ENCODE data around the gene ERFL.
"Not testable (repeated sequence)": the region's sequence is repeated elsewhere in the genome, so short reads cannot be mapped to it uniquely, and the experiment has no call there.

Gene ERFL

GRCh38 chr19:41875973-41876372, 52.3 kb downstream of the ERFL start:
- not testable (repeated sequence) for DNase-seq

- DNase-seq: peak; percentile 87
Measured at GRCh38 chr19:41872775-41873647, 55.2 kb downstream of the ERFL start.

GRCh38 chr19:41872384-41872774, 55.9 kb downstream of the ERFL start:
- no peak for DNase-seq

- no peak for DNase-seq
Measured at GRCh38 chr19:41871573-41872383, 56.5 kb downstream of the ERFL start.

- no peak for DNase-seq
Measured at GRCh38 chr19:41870401-41870873, 57.8 kb downstream of the ERFL start.

- no peak for DNase-seq
Measured at GRCh38 chr19:41869374-41869955, 58.8 kb downstream of the ERFL start.

- no peak for DNase-seq
Measured at GRCh38 chr19:41868989-41869300, 59.3 kb downstream of the ERFL start.

- DNase-seq: no peak
Measured at GRCh38 chr19:41868120-41868988, 59.9 kb downstream of the ERFL start.

GRCh38 chr19:41866284-41866683, 62.0 kb downstream of the ERFL start:
- no peak for DNase-seq

GRCh38 chr19:41864374-41864773, 63.9 kb downstream of the ERFL start:
- no peak for DNase-seq

GRCh38 chr19:41863209-41863931, 64.9 kb downstream of the ERFL start:
- DNase-seq: no peak

GRCh38 chr19:41862445-41862986, 65.7 kb downstream of the ERFL start:
- DNase-seq: no peak

GRCh38 chr19:41861846-41862245, 66.4 kb downstream of the ERFL start:
- DNase-seq: no peak

- no peak for DNase-seq
Measured at GRCh38 chr19:41861116-41861768, 67.0 kb downstream of the ERFL start.

GRCh38 chr19:41860419-41861115, 67.7 kb downstream of the ERFL start:
- no peak for DNase-seq

GRCh38 chr19:41859618-41860418, 68.4 kb downstream of the ERFL start, which contains the start of gene RPS19:
Gene RPS19, plus strand, starts transcription at chr19:41860255. Its CDS starts 520 bp downstream, at chr19:41860775.
- peak; percentile 100 for DNase-seq

- no peak for DNase-seq
Measured at GRCh38 chr19:41859213-41859617, 69.0 kb downstream of the ERFL start.
